Colonic mucosa (tissue), 4 donors: ENCODE measurements around the gene TPST2. TPM values are rescaled to one million over a fixed set of nuclear protein-coding genes. Genes with fewer than 3 reads are reported as not detected.

Source experiments
- DNase-seq: peaks from one replicate; pipeline ENCODE4 v3.0.0-alpha.2; 2020
- H3K27ac ChIP-seq: fragments of 200-600 bp; one replicate; pipeline ENCODE4 v1.8.0; 2021
- H3K27me3 ChIP-seq: fragments of 200-600 bp; one replicate; pipeline ENCODE4 v1.8.0; 2021
- H3K36me3 ChIP-seq: fragments of 200-600 bp; one replicate; pipeline ENCODE4 v1.8.0; 2021
- H3K4me1 ChIP-seq: fragments of 200-600 bp; one replicate; pipeline ENCODE4 v1.8.0; 2021; ENCODE audit warnings: mild to moderate bottlenecking
- H3K4me3 ChIP-seq: fragments of 200-600 bp; one replicate; pipeline ENCODE4 v1.8.0; 2021
- H3K9ac ChIP-seq, 2 donors: one replicate each; pipeline ENCODE4 v1.7.0; 2013; ENCODE audit warnings: control low read depth in 2 of 2, low read depth in 2 of 2, low read length in 2 of 2
- H3K9me3 ChIP-seq: fragments of 200-600 bp; one replicate; pipeline ENCODE4 v1.8.0; 2021
- intact Hi-C: fragments of 100-400 bp; cut with DNase I; formaldehyde crosslinking; loops from one replicate; pipeline ENCODE4 v1.14.1; 2022
- total RNA-seq, 2 donors: library from RNA; stranded (reverse); fragmentation: NEBNext Ultra II Directional in 1 of 2; extraction: Animal tissue kit (Norgen Biotek cat#: 25700) in 1 of 2; gene quantifications; one replicate each; pipeline ENCODE4 v1.2.1, GENCODE V29; 2021
- TF ChIP-seq, protein P1 (sequence below): fragments of 200-600 bp; IDR thresholded peaks from one replicate; pipeline ENCODE4 v1.8.0; 2022; ENCODE audit warnings: antibody characterized with exemption, mild to moderate bottlenecking
- donor health status: healthy.
- donor health status: DM: no; HTN: no; CAD: no.
- donor health status: DM: no; HTN: no; CAD: no.

The TPST2 gene
- total RNA-seq, 2 donors from 2014 or later, result 13.3 to 19.9 TPM

DNA sequence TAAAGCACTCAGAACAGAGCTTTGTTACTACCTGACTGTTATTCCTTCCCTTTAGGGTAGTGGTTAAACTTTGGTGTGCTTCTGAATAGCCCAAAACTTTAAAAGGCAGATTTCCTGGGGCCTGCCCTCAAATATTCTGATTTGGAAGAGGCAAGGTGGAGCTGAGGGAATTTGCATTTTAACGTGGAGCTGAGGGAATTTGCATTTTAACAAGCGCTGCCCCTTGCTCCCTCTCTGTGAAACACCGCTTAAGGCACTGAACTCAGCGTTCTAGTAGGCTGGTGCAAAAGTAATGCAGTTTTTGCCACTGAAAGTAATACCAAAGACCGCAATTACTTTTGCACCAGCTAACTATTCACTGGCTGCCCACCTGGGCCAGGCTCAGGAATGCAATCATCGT lies 35.0 kb downstream of the TPST2 start:
- TF ChIP-seq, protein P1, sequence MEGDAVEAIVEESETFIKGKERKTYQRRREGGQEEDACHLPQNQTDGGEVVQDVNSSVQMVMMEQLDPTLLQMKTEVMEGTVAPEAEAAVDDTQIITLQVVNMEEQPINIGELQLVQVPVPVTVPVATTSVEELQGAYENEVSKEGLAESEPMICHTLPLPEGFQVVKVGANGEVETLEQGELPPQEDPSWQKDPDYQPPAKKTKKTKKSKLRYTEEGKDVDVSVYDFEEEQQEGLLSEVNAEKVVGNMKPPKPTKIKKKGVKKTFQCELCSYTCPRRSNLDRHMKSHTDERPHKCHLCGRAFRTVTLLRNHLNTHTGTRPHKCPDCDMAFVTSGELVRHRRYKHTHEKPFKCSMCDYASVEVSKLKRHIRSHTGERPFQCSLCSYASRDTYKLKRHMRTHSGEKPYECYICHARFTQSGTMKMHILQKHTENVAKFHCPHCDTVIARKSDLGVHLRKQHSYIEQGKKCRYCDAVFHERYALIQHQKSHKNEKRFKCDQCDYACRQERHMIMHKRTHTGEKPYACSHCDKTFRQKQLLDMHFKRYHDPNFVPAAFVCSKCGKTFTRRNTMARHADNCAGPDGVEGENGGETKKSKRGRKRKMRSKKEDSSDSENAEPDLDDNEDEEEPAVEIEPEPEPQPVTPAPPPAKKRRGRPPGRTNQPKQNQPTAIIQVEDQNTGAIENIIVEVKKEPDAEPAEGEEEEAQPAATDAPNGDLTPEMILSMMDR, result no peak
- no peak overlapping the region for H3K9ac ChIP-seq
- H3K36me3 ChIP-seq, result no peaks in the 10 kb centered on the region
- H3K4me3 ChIP-seq, result no peak overlapping the region
- no peaks in the 10 kb centered on the region for H3K9me3 ChIP-seq
- no peak for DNase-seq
- no peaks in the 10 kb centered on the region for H3K4me1 ChIP-seq
- intact Hi-C loops, result loop anchor here (10.0 kb wide), 1 partner anchor 700 kb away; no protein-coding TSS in a partner anchor
- H3K27me3 ChIP-seq, result no peaks in the 10 kb centered on the region
- H3K27ac ChIP-seq, result no peak overlapping the region

DNA sequence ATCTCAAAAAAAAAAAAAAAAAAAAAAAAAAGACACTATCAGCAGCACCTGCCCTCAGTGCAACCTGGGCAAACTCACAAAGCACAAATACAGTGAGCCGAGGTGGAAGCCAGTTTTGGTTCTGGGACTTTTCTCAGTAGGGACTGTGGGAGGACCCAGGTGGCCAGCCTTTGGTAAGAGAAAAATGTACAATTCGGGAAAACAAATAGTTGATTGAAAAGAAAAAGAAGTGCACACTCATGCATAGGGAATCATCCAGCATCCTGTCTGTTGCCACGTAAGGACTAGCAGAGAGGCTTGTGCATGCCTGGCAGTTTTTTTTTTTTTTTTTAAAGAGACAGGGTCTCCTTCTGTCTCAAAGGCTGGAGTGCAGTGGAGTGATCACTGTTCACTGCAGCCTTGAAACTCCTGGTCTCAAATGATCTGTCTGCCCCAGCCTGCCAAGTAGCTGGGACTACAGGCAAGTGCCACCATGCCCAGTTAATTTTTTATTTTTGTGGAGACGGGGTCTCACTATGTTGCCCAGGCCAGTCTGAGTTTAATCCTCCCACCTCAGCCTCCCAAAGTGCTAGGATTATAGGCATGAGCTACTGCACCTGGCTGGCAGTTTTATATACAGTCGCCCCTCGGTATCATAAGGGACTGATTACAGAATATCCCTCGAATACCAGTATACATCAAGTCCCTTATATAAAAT lies 36.7 kb downstream of the TPST2 start:
- Histone ChIP-seq H3K36me3 (no peaks in the 10 kb centered on the region), H3K27me3 (no peaks in the 10 kb centered on the region), H3K4me1 (no peaks in the 10 kb centered on the region), H3K4me3 (no peak overlapping the region), H3K9ac (no peak overlapping the region), H3K27ac (no peak overlapping the region), H3K9me3 (no peaks in the 10 kb centered on the region)
- intact Hi-C loops, result loop anchor here (10.0 kb wide), 1 partner anchor 698 kb away; no protein-coding TSS in a partner anchor
- no peak for DNase-seq
- TF ChIP-seq, protein P1, result no peak

DNA sequence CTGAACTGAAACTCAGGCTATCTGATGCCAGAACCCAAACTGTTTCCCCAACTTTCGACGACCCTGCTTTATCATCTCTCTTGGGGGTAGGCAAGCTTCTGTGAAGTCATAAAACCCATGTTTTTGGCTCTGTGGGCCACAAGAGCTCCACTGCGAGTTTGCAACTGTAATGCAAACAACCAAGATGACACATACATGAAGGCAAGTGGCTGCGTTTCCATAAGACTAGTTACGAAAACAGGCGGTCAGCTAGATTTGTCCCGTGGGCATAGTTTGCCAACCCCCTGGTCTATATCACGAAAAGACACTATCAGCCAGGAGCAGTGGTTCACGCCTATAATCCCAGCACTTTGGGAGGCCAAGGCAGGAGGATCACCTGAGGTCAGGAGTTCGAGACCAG lies 37.5 kb downstream of the TPST2 start:
- intact Hi-C loops, result loop anchor here (10.0 kb wide), 1 partner anchor 698 kb away; no protein-coding TSS in a partner anchor
- no peak overlapping the region for H3K9ac ChIP-seq
- TF ChIP-seq, protein P1, result no peak
- H3K27me3 ChIP-seq, result no peaks in the 10 kb centered on the region
- no peaks in the 10 kb centered on the region for H3K4me1 ChIP-seq
- H3K27ac ChIP-seq, result no peak overlapping the region
- no peaks in the 10 kb centered on the region for H3K9me3 ChIP-seq
- H3K4me3 ChIP-seq, result no peak overlapping the region
- no peak for DNase-seq
- no peaks in the 10 kb centered on the region for H3K36me3 ChIP-seq

DNA sequence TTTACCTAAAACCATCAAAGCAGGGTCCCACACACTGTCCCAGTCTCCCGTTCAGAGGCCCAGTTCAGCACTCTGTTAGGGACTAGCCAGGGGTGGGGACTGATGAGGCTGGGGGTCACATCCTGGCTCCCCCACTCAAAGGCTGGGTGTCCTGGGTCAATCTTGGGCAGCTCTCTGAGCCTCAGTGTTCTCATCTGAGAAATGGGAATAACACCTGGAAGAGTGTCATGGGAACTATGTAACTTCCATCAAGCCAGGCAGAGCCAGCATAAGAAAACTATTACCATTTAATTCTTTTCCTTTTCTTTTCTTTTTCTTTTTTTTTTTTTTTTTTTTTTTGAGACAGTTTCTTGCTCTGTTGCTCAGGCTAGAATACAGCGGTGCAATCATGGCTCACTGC lies 38.4 kb downstream of the TPST2 start:
- H3K4me3 ChIP-seq, result no peak overlapping the region
- DNase-seq, result no peak
- no peaks in the 10 kb centered on the region for H3K9me3 ChIP-seq
- TF ChIP-seq, protein P1, result no peak
- intact Hi-C loops, result loop anchor here (10.0 kb wide), 1 partner anchor 697 kb away; no protein-coding TSS in a partner anchor
- H3K27ac ChIP-seq, result no peak overlapping the region
- H3K9ac ChIP-seq, result no peak overlapping the region
- no peaks in the 10 kb centered on the region for H3K4me1 ChIP-seq
- H3K36me3 ChIP-seq, result no peaks in the 10 kb centered on the region
- H3K27me3 ChIP-seq, result no peaks in the 10 kb centered on the region

DNA sequence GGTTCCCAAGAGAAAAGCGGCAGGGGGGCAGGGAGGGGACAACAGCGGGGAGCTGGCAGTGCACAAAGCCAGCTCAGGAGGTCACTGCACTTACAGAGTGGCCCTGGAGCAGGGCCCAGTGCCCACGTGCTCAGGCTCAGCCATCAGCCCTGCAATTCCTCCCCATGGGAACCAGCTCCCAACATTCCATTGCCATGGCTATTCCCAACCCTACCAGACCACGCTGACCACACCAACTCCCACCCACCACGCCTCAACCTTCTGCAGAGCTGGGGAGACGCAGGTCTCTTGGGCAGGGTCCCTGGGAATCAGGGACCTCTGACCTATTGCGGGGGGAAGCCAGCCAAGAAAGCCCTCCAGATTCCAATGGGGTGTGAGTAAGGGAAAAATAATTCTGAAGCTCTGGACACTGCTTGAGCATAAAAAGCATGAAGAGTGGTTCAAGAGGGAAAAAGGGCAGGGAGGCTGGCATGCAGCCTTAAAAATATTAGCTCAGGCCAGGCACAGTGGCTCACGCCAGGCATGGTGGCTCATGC lies 39.4 kb downstream of the TPST2 start:
- H3K36me3 ChIP-seq, result no peaks in the 10 kb centered on the region
- intact Hi-C loops, result loop anchor here (10.0 kb wide), 1 partner anchor 696 kb away; no protein-coding TSS in a partner anchor
- H3K9me3 ChIP-seq, result no peaks in the 10 kb centered on the region
- H3K9ac ChIP-seq, result no peak overlapping the region
- H3K27ac ChIP-seq, result no peak overlapping the region
- no peak for DNase-seq
- no peaks in the 10 kb centered on the region for H3K4me1 ChIP-seq
- TF ChIP-seq, protein P1, result no peak
- H3K4me3 ChIP-seq, result no peak overlapping the region
- H3K27me3 ChIP-seq, result no peaks in the 10 kb centered on the region
